Loucy (cell line): ENCODE data around the gene ACSF2.

Experiments
- EZH2phosphoT487 ChIP-seq: fragments of 200-600 bp; IDR thresholded peaks from 2 replicates; pipeline ENCODE4 v1.6.1; 2018; ENCODE audit warnings: antibody characterized with exemption, mild to moderate bottlenecking, moderate library complexity, borderline replicate concordance
- TF ChIP-seq, protein P1 (sequence below): fragments of 200-600 bp; sonication (generic); conservative IDR thresholded peaks from 2 replicates; pipeline ENCODE4 v1.5.1; 2014; ENCODE audit warnings: mild to moderate bottlenecking, antibody characterized with exemption, low read length

DNA sequence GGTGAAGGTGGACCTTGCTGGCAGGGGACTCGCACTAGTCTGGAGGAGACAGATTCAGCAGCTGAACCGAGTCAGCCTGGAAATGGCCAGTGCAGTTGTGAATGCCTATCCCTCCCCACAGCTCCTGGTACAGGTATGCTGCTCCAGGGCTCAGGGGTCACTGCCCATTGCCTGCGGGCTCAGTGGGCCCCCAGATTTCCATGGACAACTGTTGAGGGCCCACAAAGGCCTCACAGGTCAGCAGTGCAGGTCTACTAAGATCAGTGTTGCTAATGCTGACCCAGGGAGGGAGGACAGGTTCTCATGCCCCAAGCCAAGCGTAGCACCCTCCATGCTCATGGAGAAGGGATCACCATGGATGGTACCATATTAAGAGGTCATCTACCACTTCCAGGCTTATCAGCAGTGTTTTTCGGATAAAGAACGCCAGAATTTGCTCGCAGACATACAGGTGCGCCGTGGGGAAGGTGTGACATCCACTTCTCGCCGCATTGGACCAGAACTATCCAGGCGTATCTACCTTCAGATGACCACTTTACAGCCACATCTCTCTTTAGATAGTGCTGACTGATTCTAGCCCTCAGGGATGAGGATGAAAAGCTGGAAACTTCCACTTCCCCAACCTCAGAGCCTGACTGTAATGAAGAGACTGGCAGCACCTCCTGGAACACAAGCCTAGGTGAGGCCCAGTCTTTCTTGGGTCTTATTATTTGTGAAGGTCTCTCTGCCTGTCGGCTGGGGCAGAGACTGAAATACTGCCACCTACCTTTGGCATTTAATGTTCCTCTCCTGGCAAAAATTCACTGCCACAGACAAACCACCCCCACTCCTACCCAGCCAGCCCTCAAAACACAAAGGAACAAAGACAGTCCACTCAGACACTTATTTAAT is 45.4 kb upstream of the ACSF2 start:
- TF ChIP-seq, protein P1, sequence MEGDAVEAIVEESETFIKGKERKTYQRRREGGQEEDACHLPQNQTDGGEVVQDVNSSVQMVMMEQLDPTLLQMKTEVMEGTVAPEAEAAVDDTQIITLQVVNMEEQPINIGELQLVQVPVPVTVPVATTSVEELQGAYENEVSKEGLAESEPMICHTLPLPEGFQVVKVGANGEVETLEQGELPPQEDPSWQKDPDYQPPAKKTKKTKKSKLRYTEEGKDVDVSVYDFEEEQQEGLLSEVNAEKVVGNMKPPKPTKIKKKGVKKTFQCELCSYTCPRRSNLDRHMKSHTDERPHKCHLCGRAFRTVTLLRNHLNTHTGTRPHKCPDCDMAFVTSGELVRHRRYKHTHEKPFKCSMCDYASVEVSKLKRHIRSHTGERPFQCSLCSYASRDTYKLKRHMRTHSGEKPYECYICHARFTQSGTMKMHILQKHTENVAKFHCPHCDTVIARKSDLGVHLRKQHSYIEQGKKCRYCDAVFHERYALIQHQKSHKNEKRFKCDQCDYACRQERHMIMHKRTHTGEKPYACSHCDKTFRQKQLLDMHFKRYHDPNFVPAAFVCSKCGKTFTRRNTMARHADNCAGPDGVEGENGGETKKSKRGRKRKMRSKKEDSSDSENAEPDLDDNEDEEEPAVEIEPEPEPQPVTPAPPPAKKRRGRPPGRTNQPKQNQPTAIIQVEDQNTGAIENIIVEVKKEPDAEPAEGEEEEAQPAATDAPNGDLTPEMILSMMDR, result peak; percentile 38
- no peak for TF ChIP-seq EZH2phosphoT487
